Measurements from ENCODE around the gene SH3GL1. TPM values are rescaled to one million over a fixed set of nuclear protein-coding genes. Genes with fewer than 3 reads are reported as not detected.

Gene SH3GL1
- total RNA-seq, 2 donors from 2014 or later: 54.0 to 66.6 TPM

GRCh38 chr19:4425537-4425936 lies 25.2 kb upstream of the SH3GL1 start:
- H3K4me3 ChIP-seq: no peak overlapping the region
- no peaks in the 10 kb centered on the region for H3K27me3 ChIP-seq
- H3K9ac ChIP-seq (ENCODE audit: low read depth in 2 of 2, low read length in 2 of 2): no peak overlapping the region
- no peaks in the 10 kb centered on the region for H3K9me3 ChIP-seq
- no peak for DNase-seq
- H3K27ac ChIP-seq: no peak overlapping the region
- intact Hi-C loops (cut with DNase I): no loop called here
- TF ChIP-seq CTCF (IDR thresholded peaks at IDR 0.05): no peak
- no peaks in the 10 kb centered on the region for H3K4me1 ChIP-seq
- H3K36me3 ChIP-seq: no peaks in the 10 kb centered on the region

GRCh38 chr19:4423416-4424126 lies 23.2 kb upstream of the SH3GL1 start:
- no peak overlapping the region for H3K9ac ChIP-seq (ENCODE audit: low read depth in 2 of 2, low read length in 2 of 2)
- H3K36me3 ChIP-seq: no peaks in the 10 kb centered on the region
- no peaks in the 10 kb centered on the region for H3K27me3 ChIP-seq
- DNase-seq: no peak
- intact Hi-C loops (cut with DNase I): no loop called here
- no peak for TF ChIP-seq CTCF (IDR thresholded peaks at IDR 0.05)
- H3K4me1 ChIP-seq: no peaks in the 10 kb centered on the region
- H3K9me3 ChIP-seq: no peaks in the 10 kb centered on the region
- no peak overlapping the region for H3K27ac ChIP-seq
- no peak overlapping the region for H3K4me3 ChIP-seq

- no peak overlapping the region for H3K9ac ChIP-seq (ENCODE audit: low read depth in 2 of 2, low read length in 2 of 2)
- intact Hi-C loops (cut with DNase I): no loop called here
- no peak overlapping the region for H3K27ac ChIP-seq
- H3K4me1 ChIP-seq: no peaks in the 10 kb centered on the region
- no peak for DNase-seq
- no peaks in the 10 kb centered on the region for H3K36me3 ChIP-seq
- no peaks in the 10 kb centered on the region for H3K27me3 ChIP-seq
- H3K4me3 ChIP-seq: no peak overlapping the region
- TF ChIP-seq CTCF (IDR thresholded peaks at IDR 0.05): no peak
- H3K9me3 ChIP-seq: no peaks in the 10 kb centered on the region
These were observed 15.9 kb upstream of the SH3GL1 start for GRCh38 chr19:4416268-4416667.

- no peak overlapping the region for H3K27ac ChIP-seq
- H3K4me3 ChIP-seq: no peak overlapping the region
- no peaks in the 10 kb centered on the region for H3K4me1 ChIP-seq
- TF ChIP-seq CTCF (IDR thresholded peaks at IDR 0.05): no peak
- H3K36me3 ChIP-seq: no peaks in the 10 kb centered on the region
- intact Hi-C loops (cut with DNase I): no loop called here
- no peaks in the 10 kb centered on the region for H3K9me3 ChIP-seq
- DNase-seq: no peak
- no peaks in the 10 kb centered on the region for H3K27me3 ChIP-seq
- H3K9ac ChIP-seq (ENCODE audit: low read depth in 2 of 2, low read length in 2 of 2): no peak overlapping the region
These were observed 15.0 kb upstream of the SH3GL1 start for GRCh38 chr19:4415352-4415751.

GRCh38 chr19:4414800-4415321 lies 14.5 kb upstream of the SH3GL1 start:
- H3K27ac ChIP-seq: no peak overlapping the region
- intact Hi-C loops (cut with DNase I): no loop called here

More at GRCh38 chr19:4414800-4415321, 14.5 kb upstream of the SH3GL1 start:
- H3K4me1 ChIP-seq: no peaks in the 10 kb centered on the region
- no peaks in the 10 kb centered on the region for H3K36me3 ChIP-seq
- H3K9ac ChIP-seq (ENCODE audit: low read depth in 2 of 2, low read length in 2 of 2): no peak overlapping the region
- no peak overlapping the region for H3K4me3 ChIP-seq
- no peak for DNase-seq
- TF ChIP-seq CTCF (IDR thresholded peaks at IDR 0.05): no peak
- H3K9me3 ChIP-seq: no peaks in the 10 kb centered on the region
- no peaks in the 10 kb centered on the region for H3K27me3 ChIP-seq

Data from colonic mucosa (tissue), 4 donors.